Fibroblast of gingiva (primary cell): ENCODE measurements around the gene UPF3A.
"Not testable (repeated sequence)": the region's sequence is repeated elsewhere in the genome, so short reads cannot be mapped to it uniquely, and the experiment has no call there.

Experiments used
- DNase-seq: peaks from one replicate; pipeline ENCODE4 v3.0.0-alpha.2; 2011; ENCODE audit warnings: low read depth

The UPF3A gene

DNA sequence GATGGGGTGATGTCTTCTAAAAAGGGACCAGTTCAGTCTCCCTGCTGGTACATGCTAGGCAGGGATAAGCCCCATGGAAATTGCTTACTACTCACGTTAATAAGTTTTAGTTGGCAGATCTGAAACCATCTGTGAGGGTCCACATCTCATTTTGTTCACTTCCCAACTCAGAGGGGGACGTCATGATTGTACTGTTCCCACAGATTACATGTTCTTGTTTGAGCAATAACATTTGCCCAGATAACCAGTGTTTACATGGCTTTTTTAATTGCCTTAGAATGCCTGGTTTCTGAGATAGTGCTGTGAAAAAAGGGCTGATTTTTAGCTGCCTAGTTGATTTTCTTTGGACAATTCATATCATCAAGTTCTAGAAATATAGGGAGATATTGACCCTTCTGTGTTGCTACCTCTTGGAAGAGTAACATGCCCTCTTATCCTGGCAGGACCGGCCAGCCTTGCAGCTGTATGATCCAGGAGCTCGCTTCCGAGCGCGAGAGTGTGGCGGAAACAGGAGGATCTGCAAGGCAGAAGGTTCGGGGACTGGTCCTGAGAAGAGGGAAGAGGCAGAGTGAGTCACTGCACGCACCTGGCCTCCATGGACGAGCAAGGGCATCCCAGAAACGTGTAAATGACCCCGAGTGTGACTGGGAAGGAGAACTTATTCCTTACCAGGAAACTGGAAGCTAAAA lies 23.1 kb downstream of the UPF3A start:
- DNase-seq = no peak

GRCh38 chr13:114309086-114309485 lies 27.7 kb downstream of the UPF3A start:
- DNase-seq = no peak

DNA sequence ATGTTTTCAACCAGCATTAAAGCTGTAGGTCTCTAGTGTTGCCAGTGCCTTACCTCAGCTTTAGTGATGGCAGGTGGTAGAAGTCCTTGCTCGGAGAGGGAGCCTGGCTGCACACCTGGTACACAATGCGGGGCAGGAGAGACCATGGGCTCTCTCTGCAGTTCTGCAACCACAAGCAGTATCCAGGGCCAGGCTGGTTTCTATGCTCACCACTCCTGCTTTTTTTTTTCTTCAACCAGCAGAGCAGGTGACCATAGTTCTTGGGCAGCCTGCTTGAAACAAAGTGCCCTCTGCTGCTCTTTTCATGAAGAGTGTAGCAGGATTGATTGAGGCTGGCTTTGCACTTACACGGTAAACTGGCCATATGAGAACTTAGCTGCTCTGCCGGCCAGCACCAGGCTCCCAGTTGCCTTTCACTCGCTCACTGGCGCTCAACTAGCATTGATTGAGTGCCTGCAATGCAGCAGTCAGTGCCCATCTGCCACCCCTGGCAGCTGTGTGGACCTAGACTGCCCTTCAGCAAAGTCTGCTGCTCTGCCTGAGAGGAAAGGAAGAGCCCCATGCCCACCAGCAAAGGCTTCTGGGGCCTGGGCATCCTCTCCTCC lies 28.5 kb downstream of the UPF3A start:
- DNase-seq = no peak

DNA sequence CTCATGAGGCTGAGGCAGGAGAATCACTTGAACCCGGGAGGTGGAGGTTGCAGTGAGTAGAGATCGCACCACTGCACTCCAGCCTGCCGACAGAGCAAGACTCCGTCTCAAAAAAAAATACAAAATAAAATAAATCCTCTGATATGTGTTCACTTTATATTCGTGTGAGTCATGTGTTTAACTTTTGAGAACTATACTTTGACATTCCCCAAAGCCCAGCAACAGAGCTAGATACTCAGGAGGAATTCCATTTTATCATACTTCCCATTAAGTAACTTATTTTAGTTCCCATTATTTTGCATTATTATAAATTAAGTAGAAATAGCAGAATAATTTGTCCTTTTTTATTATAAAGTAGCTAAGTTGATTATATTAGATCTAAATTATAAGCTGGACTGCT lies 29.6 kb downstream of the UPF3A start:
- DNase-seq = no peak

DNA sequence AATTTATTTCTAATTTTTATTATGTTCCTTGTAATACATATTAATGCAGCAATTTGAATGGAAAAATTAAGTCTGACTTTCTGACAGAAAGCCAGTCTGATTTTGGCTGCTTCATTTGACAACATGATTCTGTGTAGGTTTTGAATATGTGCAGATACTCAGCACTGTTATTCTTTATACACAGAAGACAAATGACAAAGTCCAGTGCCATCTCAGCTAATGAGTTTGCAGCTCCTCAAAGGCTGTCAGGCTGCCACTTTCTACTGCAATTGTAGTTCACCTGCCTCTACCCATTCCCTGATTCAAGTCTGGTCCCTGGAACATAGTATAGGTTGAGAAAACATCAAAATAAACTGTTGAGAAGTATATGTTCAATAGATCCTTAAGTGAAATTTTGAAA lies 30.0 kb downstream of the UPF3A start:
- DNase-seq = no peak

- peak; percentile 52 for DNase-seq
Measured at GRCh38 chr13:114311908-114312307, 30.5 kb downstream of the UPF3A start.

GRCh38 chr13:114313061-114313860 lies 31.9 kb downstream of the UPF3A start:
- DNase-seq = no peak

GRCh38 chr13:114314074-114314912 lies 32.9 kb downstream of the UPF3A start, which contains the start of gene CHAMP1:
TSS of gene CHAMP1 (plus strand) at chr13:114314503. CDS start at chr13:114323843, 9,340 bp downstream.
- DNase-seq = peak; percentile 97

GRCh38 chr13:114315074-114315785 lies 33.8 kb downstream of the UPF3A start:
- DNase-seq = no peak

DNA sequence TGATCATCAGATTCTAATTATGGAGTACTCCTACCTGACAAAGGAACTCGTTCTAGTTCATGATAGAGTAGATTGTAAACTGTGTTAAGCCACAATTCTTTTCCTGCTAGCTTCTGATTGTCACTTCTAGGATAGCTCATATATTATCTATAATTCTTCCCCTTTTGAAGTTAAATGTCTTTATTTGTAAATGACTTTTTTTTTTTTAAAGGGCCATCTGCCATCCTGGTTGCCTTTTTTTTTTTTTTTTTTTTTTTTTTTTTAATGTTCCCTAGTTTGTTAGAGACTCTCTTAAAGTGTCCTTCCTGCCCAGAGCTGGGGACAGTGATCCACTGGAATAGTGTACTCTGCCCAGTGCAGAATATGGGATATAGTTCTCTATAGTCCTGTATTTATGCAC lies 37.2 kb downstream of the UPF3A start:
- no peak for DNase-seq

- peak; percentile 83 for DNase-seq
Measured at GRCh38 chr13:114319441-114319913, 38.1 kb downstream of the UPF3A start.

DNA sequence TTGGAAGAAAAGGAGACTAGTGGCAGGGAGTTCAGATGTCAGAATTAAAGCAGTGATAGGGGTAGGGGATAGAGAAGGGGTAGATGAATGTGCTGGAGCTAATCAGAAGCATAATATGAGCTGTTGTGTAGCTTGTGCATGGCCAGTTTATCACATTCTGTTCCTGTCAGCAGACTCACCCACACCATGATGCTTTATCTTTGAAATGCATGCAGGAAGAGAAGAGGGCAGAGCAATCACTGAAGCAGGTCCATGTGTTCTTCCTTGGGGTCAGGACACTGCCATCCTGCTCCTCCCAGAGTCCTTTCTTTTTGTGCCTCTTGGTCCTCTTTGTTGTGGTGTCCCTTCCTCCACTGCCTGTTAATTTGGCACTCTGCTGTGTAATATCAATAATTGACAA lies 38.7 kb downstream of the UPF3A start:
- DNase-seq = no peak

DNA sequence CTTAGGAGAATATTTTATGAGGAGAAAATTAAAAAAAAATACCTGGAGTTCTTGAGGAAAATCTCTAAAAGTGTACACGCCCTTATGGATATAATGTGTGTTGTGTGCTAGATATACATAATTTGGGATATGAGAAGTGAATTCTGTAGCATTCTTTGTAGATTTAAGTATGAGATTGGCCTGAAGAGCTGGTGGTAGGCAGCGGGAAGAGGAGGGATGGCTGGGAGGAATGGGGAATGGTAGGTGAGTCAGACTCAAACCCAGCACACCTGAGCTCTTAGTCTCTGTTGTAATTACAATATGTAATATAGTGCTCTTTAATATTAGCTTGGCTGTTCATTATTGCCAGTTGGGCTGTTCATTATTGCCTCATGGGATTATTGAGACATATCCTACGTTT lies 39.9 kb downstream of the UPF3A start:
- DNase-seq = no peak

DNA sequence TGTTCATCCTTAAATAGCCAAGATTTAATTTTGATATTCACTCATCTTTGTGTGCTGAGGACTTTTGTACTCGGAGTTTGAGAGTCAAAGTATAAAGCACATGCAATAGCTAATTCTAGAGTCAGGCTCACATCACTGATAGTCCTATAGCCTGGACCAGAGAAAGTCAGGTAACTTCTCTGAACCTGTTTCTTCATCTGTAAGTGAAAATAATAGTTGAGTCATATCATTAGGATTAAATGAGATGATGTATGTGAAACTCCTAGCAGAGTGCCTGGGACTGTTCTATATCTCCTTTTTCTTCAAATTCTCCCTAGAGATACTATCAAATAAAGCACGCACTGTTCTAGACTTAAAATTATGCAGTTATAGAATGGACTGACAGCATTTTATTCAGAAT lies 41.9 kb downstream of the UPF3A start:
- DNase-seq = no peak

GRCh38 chr13:114324334-114324733 lies 42.9 kb downstream of the UPF3A start:
- DNase-seq = no peak

GRCh38 chr13:114325729-114326128 lies 44.3 kb downstream of the UPF3A start:
- no peak for DNase-seq

DNA sequence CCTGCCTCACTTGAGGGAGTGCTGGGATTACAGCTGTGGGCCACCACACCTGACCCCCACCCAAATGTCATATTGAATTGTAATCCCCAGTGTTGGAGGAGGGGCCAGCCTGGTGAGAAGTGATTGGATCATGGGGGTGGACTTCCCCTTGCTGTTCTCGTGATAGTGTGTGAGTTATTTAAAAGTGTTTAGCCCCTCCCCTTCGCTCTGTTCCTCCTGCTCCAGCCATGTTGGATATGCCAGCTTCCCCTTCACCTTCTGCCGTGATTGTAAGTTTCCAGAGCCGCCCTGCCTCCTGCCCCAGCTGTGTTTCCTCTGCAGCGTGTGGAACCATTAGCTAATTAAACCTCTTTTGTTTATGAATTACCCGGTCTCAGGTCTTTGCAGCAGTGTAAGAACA lies 46.6 kb downstream of the UPF3A start:
- DNase-seq = no peak

DNA sequence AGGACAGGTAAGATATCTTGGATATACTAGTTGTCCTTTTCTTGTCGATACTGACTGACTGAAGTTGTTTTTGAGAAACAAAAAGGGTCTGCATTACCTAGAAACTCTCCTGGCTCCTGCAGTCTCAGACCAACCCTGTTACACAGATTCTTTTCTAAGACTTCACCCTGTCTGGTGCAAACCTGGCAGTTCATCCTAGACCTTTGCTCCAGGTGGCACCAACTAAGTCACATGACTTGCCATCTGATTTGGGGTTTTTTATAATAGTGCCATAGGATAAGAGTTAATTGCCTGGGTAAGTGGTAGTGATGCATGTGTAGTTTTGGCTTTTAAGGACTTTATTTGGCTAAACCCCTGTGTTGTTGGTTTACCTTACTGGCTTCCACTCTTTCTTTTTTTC lies 47.2 kb downstream of the UPF3A start:
- DNase-seq = no peak

GRCh38 chr13:114330086-114330485 lies 48.7 kb downstream of the UPF3A start:
- no peak for DNase-seq

DNA sequence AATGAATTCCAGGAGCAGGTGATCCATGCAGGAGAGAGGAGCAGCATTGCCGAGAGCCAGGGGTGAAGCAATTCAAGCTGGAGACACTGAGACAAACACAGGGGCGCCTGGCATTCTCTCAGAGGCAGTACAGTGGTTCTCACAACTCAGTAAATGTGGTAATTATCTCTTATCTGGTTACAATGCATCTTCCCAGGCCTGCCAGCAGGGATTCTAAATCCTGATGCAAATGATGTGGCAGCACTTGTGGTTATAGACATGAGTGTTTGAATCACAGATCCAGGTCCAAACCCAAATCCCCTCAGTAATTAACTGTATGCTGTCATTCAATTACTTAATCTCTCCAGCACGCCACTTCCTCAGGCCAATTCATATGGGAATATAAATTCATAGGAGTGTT lies 52.5 kb downstream of the UPF3A start:
- not testable (repeated sequence) for DNase-seq

DNA sequence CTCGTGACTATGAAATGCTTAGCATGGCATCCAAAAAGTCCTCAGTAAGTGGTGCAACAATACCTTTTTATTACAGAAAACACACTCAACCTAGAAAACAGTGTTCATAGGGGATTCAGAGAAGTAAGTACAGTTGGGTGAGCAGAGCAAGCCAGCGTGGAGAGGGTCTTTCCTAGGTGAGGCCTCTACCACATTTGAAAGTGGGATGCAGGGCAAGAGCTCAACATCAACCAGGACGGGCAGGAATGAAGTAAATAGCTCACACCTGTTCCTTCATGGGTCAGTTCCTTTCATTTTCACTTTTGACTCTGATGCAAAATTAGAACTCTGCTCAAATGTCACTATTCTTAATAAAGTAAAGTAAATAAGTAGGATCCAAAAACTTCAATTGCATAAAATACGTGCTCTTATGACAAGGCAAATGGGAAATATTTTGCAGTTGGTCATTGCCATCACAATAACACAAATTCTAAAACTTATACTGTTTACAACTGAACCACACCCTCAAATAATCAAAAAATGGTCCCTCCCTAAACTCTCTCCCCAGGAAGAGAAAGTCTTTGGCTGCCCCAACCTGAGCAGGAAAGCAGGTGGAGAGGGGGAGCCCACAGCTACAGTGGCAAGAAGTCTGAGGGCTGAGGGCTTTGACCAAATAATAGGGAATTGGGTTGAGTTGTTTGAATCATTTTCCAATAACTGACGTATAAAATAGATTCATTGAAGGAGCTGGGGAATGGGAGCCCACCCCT lies 53.1 kb downstream of the UPF3A start:
- no peak for DNase-seq
